ENCODE data around the gene C19orf67. TPM values are rescaled to one million over a fixed set of nuclear protein-coding genes. Genes with fewer than 3 reads are reported as not detected.
A peak's percentile ranks its signal among the peaks of the same experiment; 100 is the strongest.

Gene C19orf67
- total RNA-seq, 1 experiment from 2014 or later, result not detected

DNA sequence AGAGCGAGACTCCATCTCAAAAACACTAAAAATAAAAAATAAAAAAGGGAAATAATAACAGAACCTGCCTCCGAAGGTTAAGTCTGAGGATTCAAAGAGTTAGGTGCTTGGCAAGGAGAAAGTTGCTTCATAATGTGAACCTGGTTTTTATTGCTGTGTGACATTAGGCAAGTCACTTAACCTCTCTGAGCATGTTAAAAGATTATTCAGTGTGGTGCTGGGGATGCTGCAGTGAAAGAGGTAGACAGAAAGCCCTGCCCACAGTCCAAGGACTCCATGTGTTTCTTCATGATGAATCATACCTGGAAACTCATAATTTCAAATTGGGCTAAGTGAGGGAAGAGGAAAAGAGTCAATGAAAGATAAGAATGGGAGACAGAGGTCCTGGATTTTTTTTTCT is 51.6 kb downstream of the C19orf67 start:
- Histone ChIP-seq H3K4me1 (no peaks in the 10 kb centered on the region), H3K36me3 (ENCODE audit: control insufficient read depth, insufficient read depth, low read length) (no peaks in the 10 kb centered on the region), H3K27me3 (replicated peaks; ENCODE audit: control insufficient read depth, insufficient read depth, low read length) (no peaks in the 10 kb centered on the region), H3K9me3 (no peaks in the 10 kb centered on the region), H3K4me3 (ENCODE audit: low read depth, low read length) (no peak overlapping the region)
- DNase-seq, result no peak
- POLR2A ChIA-PET, result no interaction called here
- TF ChIP-seq, protein P1, sequence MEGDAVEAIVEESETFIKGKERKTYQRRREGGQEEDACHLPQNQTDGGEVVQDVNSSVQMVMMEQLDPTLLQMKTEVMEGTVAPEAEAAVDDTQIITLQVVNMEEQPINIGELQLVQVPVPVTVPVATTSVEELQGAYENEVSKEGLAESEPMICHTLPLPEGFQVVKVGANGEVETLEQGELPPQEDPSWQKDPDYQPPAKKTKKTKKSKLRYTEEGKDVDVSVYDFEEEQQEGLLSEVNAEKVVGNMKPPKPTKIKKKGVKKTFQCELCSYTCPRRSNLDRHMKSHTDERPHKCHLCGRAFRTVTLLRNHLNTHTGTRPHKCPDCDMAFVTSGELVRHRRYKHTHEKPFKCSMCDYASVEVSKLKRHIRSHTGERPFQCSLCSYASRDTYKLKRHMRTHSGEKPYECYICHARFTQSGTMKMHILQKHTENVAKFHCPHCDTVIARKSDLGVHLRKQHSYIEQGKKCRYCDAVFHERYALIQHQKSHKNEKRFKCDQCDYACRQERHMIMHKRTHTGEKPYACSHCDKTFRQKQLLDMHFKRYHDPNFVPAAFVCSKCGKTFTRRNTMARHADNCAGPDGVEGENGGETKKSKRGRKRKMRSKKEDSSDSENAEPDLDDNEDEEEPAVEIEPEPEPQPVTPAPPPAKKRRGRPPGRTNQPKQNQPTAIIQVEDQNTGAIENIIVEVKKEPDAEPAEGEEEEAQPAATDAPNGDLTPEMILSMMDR (IDR thresholded peaks at IDR 0.05; ENCODE audit: insufficient read depth in 1 of 2, low read depth in 1 of 2, low read length in 1 of 2, severe bottlenecking in 1 of 2, unreplicated experiment in 1 of 2), result no peak
- intact Hi-C loops (cut with micrococcal nuclease; ENCODE audit: unreplicated experiment), result loop anchor here (2.0 kb wide), 1 partner anchor 153 kb away; no protein-coding TSS in a partner anchor
- no peaks in the 10 kb centered on the region for H3K9me3 Mint-ChIP-seq (ENCODE audit: unreplicated experiment)
- H3K4me1 Mint-ChIP-seq (ENCODE audit: low read depth, unreplicated experiment), result peaks cover 6% of the 10 kb centered on the region
- no peaks in the 10 kb centered on the region for H3K27me3 Mint-ChIP-seq (ENCODE audit: insufficient read depth, unreplicated experiment)
- no TSS peak for BruUV-seq (replicated peaks)
- no peak overlapping the region for H3K4me3 Mint-ChIP-seq (ENCODE audit: unreplicated experiment)
- H3K27ac Mint-ChIP-seq (ENCODE audit: unreplicated experiment), result no peak overlapping the region
- H3K36me3 Mint-ChIP-seq (ENCODE audit: insufficient read depth, unreplicated experiment), result peaks cover 10% of the 10 kb centered on the region
- CTCF ChIA-PET, result no interaction called here

GRCh38 chr19:14031719-14032480 is 53.7 kb downstream of the C19orf67 start, which contains the start of gene IL27RA:
TSS of gene IL27RA (plus strand) at chr19:14031762. CDS start at chr19:14031873, 111 bp downstream.
- no TSS peak for BruUV-seq (replicated peaks)

More at GRCh38 chr19:14031719-14032480, 53.7 kb downstream of the C19orf67 start, which contains the start of gene IL27RA:
- intact Hi-C loops (cut with micrococcal nuclease; ENCODE audit: unreplicated experiment), result loop anchor here (1.0 to 2.0 kb wide), 2 partner anchors 43 to 151 kb away; no protein-coding TSS in a partner anchor
- ChIA-PET CTCF (interaction anchor here (0.6 to 1.5 kb wide), 14 partner anchors 10 to 235 kb away, joined by 3 to 7 read pairs (median 4); partner anchors contain the start of genes ASF1B, MISP3 and RFX1), POLR2A (interaction anchor here (0.6 to 1.1 kb wide), 3 partner anchors 26 to 42 kb away, joined by 3 to 6 read pairs (median 3); partner anchors contain the start of gene RFX1)
- Mint-ChIP-seq H3K4me3 (ENCODE audit: unreplicated experiment) (peak within 1 kb of the TSS; percentile 89), H3K27ac (ENCODE audit: unreplicated experiment) (peak within 1 kb of the TSS; percentile 55), H3K4me1 (ENCODE audit: low read depth, unreplicated experiment) (peaks cover 6% of the 10 kb centered on the region), H3K27me3 (ENCODE audit: insufficient read depth, unreplicated experiment) (no peaks in the 10 kb centered on the region), H3K9me3 (ENCODE audit: unreplicated experiment) (no peaks in the 10 kb centered on the region), H3K36me3 (ENCODE audit: insufficient read depth, unreplicated experiment) (peaks cover 10% of the 10 kb centered on the region)
- H3K4me1 ChIP-seq, result no peaks in the 10 kb centered on the region
- H3K27me3 ChIP-seq (replicated peaks; ENCODE audit: control insufficient read depth, insufficient read depth, low read length), result no peaks in the 10 kb centered on the region
- no peaks in the 10 kb centered on the region for H3K9me3 ChIP-seq
- peak within 1 kb of the TSS; percentile 61 for H3K4me3 ChIP-seq (ENCODE audit: low read depth, low read length)
- peak; percentile 63 to 67 for DNase-seq
- no peaks in the 10 kb centered on the region for H3K36me3 ChIP-seq (ENCODE audit: control insufficient read depth, insufficient read depth, low read length)
- TF ChIP-seq, protein P1 (IDR thresholded peaks at IDR 0.05; ENCODE audit: insufficient read depth in 1 of 2, low read depth in 1 of 2, low read length in 1 of 2, severe bottlenecking in 1 of 2, unreplicated experiment in 1 of 2), result peak; percentile 69 to 77

Other genes with a start within 250 kb of the C19orf67 start
- not detected in 2 replicates for gene NANOS3, start 208.6 kb downstream of the C19orf67 start, total RNA-seq (2022)
- 17.3 and 17.4 TPM in 2 replicates for gene BRME1, start 179.7 kb downstream of the C19orf67 start, total RNA-seq (2022)
- 48.2 and 49.4 TPM in 2 replicates for gene CC2D1A, start 179.6 kb downstream of the C19orf67 start, total RNA-seq (2022)
- 0.72 TPM in 1 of 2 replicates, not detected in the other for gene PODNL1, start 147.4 kb downstream of the C19orf67 start, total RNA-seq (2022)
- 41.1 and 43.0 TPM in 2 replicates for gene DCAF15, start 133.3 kb downstream of the C19orf67 start, total RNA-seq (2022)
- gene RFX1, start 79.5 kb downstream of the C19orf67 start, total RNA-seq (2022), result 11.5 and 13.4 TPM in 2 replicates
- not detected in 2 replicates for gene RLN3, start 57.6 kb downstream of the C19orf67 start, total RNA-seq (2022)
- gene IL27RA, start 54.0 kb downstream of the C19orf67 start, total RNA-seq (2022), result 4.7 and 5.6 TPM in 2 replicates
- gene PALM3, start 23.7 kb downstream of the C19orf67 start, total RNA-seq (2022), result 25.9 TPM in 2 replicates
- 5.2 TPM in 2 replicates for gene MISP3, start 13.0 kb downstream of the C19orf67 start, total RNA-seq (2022)
- gene SAMD1, start 5.0 kb upstream of the C19orf67 start, total RNA-seq (2022), result 38.3 and 47.1 TPM in 2 replicates
- gene PRKACA, start 32.0 kb upstream of the C19orf67 start, total RNA-seq (2022), result 46.4 and 51.9 TPM in 2 replicates
- 37.7 and 40.2 TPM in 2 replicates for gene ASF1B, start 50.8 kb upstream of the C19orf67 start, total RNA-seq (2022)
- gene ADGRL1, start 120.4 kb upstream of the C19orf67 start, total RNA-seq (2022), result 16.9 and 17.6 TPM in 2 replicates